Transverse colon (tissue), 4 donors: ENCODE results near the gene MVP. TPM values are rescaled to one million over a fixed set of nuclear protein-coding genes. Genes with fewer than 3 reads are reported as not detected.
"Not testable (repeated sequence)": the region's sequence is repeated elsewhere in the genome, so short reads cannot be mapped to it uniquely, and the experiment has no call there.

ENCODE experiments used
- DNase-seq: peaks from one replicate; pipeline ENCODE4 v3.0.0-alpha.2; 2019
- H3K27ac ChIP-seq, 4 donors: fragments of 200-600 bp; sonication (generic); 2 replicates each; pipeline ENCODE4 v1.5.1; 2016 to 2018; ENCODE audit warnings: inconsistent platforms in 4 of 4
- H3K27me3 ChIP-seq: fragments of 200-600 bp; sonication (generic); 2 replicates; pipeline ENCODE4 v1.5.1; 2017; ENCODE audit warnings: inconsistent platforms
- H3K36me3 ChIP-seq, 4 donors: fragments of 200-600 bp; sonication (generic); 2 replicates each; pipeline ENCODE4 v1.5.1; 2017 to 2019; ENCODE audit warnings: inconsistent platforms in 4 of 4
- H3K4me1 ChIP-seq, 4 donors: fragments of 200-600 bp; sonication (generic); 2 replicates each; pipeline ENCODE4 v1.5.1; 2017 to 2020; ENCODE audit warnings: inconsistent platforms in 4 of 4
- H3K4me3 ChIP-seq, 4 donors: fragments of 200-600 bp; sonication (generic); 1 replicate in 1 of 4; 2 replicates in 3 of 4; pipeline versions ENCODE4 v1.5.1 to v1.6.1; 2017 to 2019; ENCODE audit warnings: inconsistent platforms in 4 of 4
- H3K9me3 ChIP-seq, 2 donors: fragments of 200-600 bp; sonication (generic); 2 replicates each; pipeline ENCODE4 v1.5.1; 2017 to 2019; ENCODE audit warnings: inconsistent platforms in 2 of 2
- EP300 ChIP-seq: sonication (generic); formaldehyde crosslinking; IDR thresholded peaks from one replicate; pipeline ENCODE4 v1.6.1; 2017; ENCODE audit warnings: antibody characterized with exemption, low read depth
- POLR2A ChIP-seq: fragments of 450-650 bp; IDR thresholded peaks from one replicate; pipeline ENCODE4 v1.6.1; 2016; ENCODE audit warnings: antibody characterized with exemption, mild to moderate bottlenecking, moderate library complexity
- POLR2AphosphoS5 ChIP-seq, 3 donors: sonication (generic); formaldehyde crosslinking; IDR thresholded peaks; one replicate each; pipeline ENCODE4 v1.6.1; 2016; ENCODE audit warnings: antibody characterized with exemption in 3 of 3
- WGBS, 2 donors: methylation state at CpG; one replicate each; pipeline ENCODE4 v1.1.5; 2018; ENCODE audit warnings: low coverage in 1 of 2; 5-methylcytosine and 5-hydroxymethylcytosine counted together
- in situ Hi-C, 4 donors: fragments of 200-750 bp; cut with MboI; loops; one replicate each; pipeline versions ENCODE4 v1.15.0 to v1.15.1; 2017; ENCODE audit warnings: low sequenced_read_pairs in 3 of 4, low pct_ligation_motif_present in 1 of 4, low pct_unique_long_range_greater_than_20kb in 1 of 4
- intact Hi-C: fragments of 100-400 bp; cut with DNase I; formaldehyde crosslinking; loops from one replicate; pipeline ENCODE4 v1.15.1; 2023; ENCODE audit warnings: low total_unique reads
- total RNA-seq, 4 donors: library from RNA; depleted of rRNA; stranded (reverse); fragments of >200 nt; gene quantifications; one replicate each; pipeline ENCODE4 v1.1.0, GENCODE V29; 2016
- TF ChIP-seq, protein P1 (sequence below), 5 experiments: fragments of 200-600 bp in 3 of 5; fragments of 450-650 bp in 2 of 5; sonication (generic) in 3 of 5; IDR thresholded peaks; 1 replicate in 2 of 5; 2 replicates in 3 of 5; pipeline ENCODE4 v1.5.1; 2016 to 2017; ENCODE audit warnings: antibody characterized with exemption in 5 of 5, inconsistent platforms in 3 of 5, mild to moderate bottlenecking in 2 of 5, moderate library complexity in 1 of 5

Gene MVP
- total RNA-seq, result 100 to 1,000 TPM; 483 to 654 (median 553) TPM

DNA sequence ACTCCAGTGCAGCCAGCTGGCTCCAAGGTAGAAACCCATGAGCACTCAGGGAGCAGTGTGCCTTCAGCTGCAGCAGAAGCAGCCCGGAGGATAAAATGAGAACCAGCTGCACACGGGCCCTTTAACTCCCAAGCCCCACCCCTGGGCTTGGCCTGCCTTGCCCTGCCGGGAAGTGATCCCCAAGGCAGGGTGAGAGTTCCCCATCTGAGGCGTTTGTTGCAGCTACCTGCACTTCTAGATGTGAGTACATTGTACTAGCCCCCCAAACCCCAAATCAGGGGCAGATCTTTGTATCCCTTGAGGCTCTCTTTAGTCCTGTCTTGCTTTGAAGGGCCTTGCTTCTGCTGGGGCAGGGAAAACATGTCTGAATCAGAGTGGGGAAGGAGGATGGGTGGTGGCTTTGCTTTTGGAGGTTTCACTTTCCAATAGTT is at the start of gene MVP:
MVP (plus strand) TSS at position 192 of the 431 bp plus-strand sequence. CDS start 10,088 bp downstream, outside the sequence.
- Histone ChIP-seq H3K4me1 (peaks cover 47 to 85% (median 78%) of the 10 kb centered on the region in 4 donors), H3K27me3 (no peaks in the 10 kb centered on the region), H3K9me3 (no peaks in the 10 kb centered on the region), H3K36me3 (peaks cover 0 to 13% (median 0%) of the 10 kb centered on the region in 4 donors), H3K27ac (peak within 1 kb of the TSS; percentile 93 to 97 (median 96)), H3K4me3 (peak within 1 kb of the TSS; percentile 46 to 85 (median 72))
- TF ChIP-seq, protein P1, sequence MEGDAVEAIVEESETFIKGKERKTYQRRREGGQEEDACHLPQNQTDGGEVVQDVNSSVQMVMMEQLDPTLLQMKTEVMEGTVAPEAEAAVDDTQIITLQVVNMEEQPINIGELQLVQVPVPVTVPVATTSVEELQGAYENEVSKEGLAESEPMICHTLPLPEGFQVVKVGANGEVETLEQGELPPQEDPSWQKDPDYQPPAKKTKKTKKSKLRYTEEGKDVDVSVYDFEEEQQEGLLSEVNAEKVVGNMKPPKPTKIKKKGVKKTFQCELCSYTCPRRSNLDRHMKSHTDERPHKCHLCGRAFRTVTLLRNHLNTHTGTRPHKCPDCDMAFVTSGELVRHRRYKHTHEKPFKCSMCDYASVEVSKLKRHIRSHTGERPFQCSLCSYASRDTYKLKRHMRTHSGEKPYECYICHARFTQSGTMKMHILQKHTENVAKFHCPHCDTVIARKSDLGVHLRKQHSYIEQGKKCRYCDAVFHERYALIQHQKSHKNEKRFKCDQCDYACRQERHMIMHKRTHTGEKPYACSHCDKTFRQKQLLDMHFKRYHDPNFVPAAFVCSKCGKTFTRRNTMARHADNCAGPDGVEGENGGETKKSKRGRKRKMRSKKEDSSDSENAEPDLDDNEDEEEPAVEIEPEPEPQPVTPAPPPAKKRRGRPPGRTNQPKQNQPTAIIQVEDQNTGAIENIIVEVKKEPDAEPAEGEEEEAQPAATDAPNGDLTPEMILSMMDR (IDR thresholded peaks at IDR 0.05), result no peak
- TF ChIP-seq POLR2AphosphoS5 (IDR thresholded peaks at IDR 0.05) (peak; percentile 92 to 96 (median 94)), POLR2A (peak; percentile 86), EP300 (peak; percentile 52)
- intact Hi-C loops, result no loop called here
- WGBS, 2 donors, result 0% methylated on average over 4 of the region's 4 CpGs; no CpG with 5 or more reads in 1 of the 2 donors
- in situ Hi-C loops, result no loop called here
- peak; percentile 87 for DNase-seq

DNA sequence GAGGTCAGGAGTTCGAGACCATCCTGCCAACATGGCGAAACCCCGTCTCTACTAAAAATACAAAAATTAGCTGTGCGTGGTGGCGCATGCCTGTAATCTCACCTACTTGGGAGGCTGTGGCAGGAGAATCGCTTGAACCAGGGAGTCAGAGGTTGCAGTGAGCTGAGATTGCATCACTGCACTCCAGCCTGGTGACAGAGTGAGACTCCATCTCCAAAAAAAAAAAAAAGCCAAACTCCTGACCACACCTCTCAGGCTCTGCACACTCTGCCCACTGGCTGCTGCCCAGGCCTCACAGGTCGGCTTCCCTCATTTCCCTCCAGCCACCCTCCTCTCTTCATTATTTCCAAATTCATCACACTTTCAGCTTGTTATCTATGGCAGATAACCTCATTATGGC is 47.9 kb upstream of the MVP start:
- H3K9me3 ChIP-seq, result not testable (repeated sequence)

DNA sequence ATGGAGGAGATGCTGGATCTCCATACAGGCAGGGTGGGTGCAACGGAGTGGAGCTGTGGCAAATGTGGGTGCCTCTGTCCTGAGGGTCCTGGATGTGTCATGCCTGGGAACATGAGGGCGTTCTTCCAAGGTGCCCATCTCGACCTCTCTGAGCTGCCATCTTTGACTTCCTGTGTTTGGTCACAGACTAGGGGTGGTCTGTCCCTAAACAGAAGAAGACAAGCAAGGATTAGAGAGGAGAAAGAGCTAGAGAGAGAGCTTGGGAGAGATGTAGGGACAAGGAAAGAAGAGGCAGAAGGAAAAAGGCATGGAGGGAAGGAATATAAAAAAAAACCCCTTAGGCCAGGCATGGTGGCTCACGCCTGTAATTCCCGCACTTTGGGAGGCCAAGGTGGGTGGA is 45.5 kb upstream of the MVP start:
- H3K9me3 ChIP-seq, result no peaks in the 10 kb centered on the region
- H3K4me1 ChIP-seq, result peaks cover 0 to 7% (median 3%) of the 10 kb centered on the region in 4 donors
- DNase-seq, result no peak
- H3K36me3 ChIP-seq, result no peaks in the 10 kb centered on the region
- intact Hi-C loops, result no loop called here
- WGBS, 2 donors, result 93 to 96% methylated on average over 5 of the region's 5 CpGs
- in situ Hi-C loops, result no loop called here
- no peaks in the 10 kb centered on the region for H3K27me3 ChIP-seq
- H3K4me3 ChIP-seq, result no peak overlapping the region
- no peak overlapping the region for H3K27ac ChIP-seq
- TF ChIP-seq POLR2A (no peak), EP300 (no peak), POLR2AphosphoS5 (IDR thresholded peaks at IDR 0.05) (no peak)
- TF ChIP-seq, protein P1 (IDR thresholded peaks at IDR 0.05), result no peak

More for the DNA sequence above, 47.9 kb upstream of the MVP start:
- H3K27me3 ChIP-seq, in situ Hi-C loops, H3K4me3 ChIP-seq, DNase-seq, intact Hi-C loops, H3K4me1 ChIP-seq, H3K36me3 ChIP-seq, H3K27ac ChIP-seq: not testable (repeated sequence)
- 93% methylated on average over 7 of the region's 7 CpGs; no CpG with 5 or more reads in 1 of the 2 donors for whole genome bisulfite sequencing, 2 donors

DNA sequence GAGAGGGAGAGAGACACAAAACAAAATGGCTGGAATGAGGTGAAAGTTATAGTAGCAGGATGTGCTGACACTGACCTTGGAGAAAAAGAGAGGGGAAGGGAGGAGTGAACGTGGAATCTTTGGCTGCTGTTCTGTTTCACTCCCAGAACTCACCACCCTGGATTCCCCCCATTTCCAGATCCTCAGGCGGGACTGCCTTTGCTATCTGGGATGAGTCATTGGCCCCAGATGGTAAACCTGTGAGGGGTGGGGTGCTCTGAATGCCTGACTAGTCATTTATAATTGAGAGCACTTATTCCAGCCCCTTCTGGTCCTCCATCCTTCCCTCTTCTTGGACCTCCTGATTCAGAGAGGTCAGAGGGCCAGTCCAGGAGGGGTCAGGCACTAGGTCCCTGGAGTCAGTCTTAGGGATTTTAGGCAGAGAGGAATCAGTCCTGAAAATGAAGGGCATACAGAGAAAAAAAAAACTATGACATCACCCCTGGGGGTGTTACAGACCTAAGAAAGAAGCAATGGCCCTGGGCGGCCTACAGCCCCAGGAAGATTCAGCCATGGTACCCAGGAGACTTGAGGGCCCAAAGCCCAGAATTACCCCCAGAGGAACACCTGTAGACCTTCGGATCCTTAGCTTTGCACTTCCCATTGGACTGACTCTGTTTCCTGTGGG is 44.4 kb upstream of the MVP start:
- no peak overlapping the region for H3K4me3 ChIP-seq
- in situ Hi-C loops, result no loop called here
- no peaks in the 10 kb centered on the region for H3K27me3 ChIP-seq
- intact Hi-C loops, result no loop called here
- H3K36me3 ChIP-seq, result no peaks in the 10 kb centered on the region
- H3K9me3 ChIP-seq, result no peaks in the 10 kb centered on the region
- WGBS, 2 donors, result 75% methylated on average over 4 of the region's 4 CpGs; no CpG with 5 or more reads in 1 of the 2 donors
- H3K4me1 ChIP-seq, result peaks cover 0 to 1% (median 0%) of the 10 kb centered on the region in 4 donors
- TF ChIP-seq POLR2A (no peak), POLR2AphosphoS5 (IDR thresholded peaks at IDR 0.05) (no peak)
- peak overlapping the region in 1 of 4 donors; percentile 18 for H3K27ac ChIP-seq
- DNase-seq, result no peak

DNA sequence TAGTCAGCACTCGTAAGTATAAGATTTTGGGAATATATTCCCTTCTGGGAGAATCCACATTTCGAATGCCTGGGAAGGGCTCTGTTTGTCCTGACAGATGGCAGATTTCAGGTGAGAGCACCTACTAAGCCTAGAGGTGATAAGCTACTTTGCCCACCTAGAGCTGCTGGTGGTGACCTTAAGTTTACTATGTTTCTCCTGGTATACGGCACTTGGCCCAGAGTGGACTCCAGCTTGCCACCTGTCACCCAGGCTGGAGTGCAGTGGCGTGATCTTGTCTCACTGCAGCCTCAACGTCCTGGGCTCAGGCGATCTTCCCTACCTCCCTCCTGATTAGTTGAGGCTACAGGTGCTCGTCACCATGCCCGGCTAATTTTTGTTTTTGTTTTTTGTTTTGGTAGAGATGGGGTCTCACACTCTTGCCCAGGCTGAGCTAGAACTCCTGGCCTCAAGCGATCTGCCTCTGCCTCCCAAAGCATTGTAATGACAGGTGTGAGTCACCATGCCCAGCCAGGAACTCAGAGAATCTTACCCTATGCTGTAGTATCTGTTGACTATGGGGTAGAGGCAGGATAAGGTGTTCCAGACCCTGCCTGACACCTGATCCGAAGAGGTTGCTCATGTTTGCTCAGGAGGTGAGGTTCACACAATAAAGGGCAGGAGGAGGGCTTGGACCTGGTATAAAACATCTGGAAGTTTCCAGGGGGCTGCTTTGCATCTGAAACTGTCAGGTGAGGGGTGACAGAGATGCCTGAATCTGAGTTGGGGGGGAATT is 42.5 kb upstream of the MVP start, which contains the start of gene ZG16:
ZG16 (plus strand) TSS at position 681 of the 775 bp plus-strand sequence. CDS start 1,011 bp downstream, outside the sequence.
- intact Hi-C loops, result no loop called here
- in situ Hi-C loops, result no loop called here
- no peak for DNase-seq
- no peaks in the 10 kb centered on the region for H3K36me3 ChIP-seq
- H3K4me1 ChIP-seq, result no peaks in the 10 kb centered on the region
- H3K9me3 ChIP-seq, result no peaks in the 10 kb centered on the region
- 68 to 81% methylated on average over 2 to 10 of the region's 10 CpGs for WGBS, 2 donors
- TF ChIP-seq EP300, result no peak
- peak in 1 of 3 donors; percentile 11 for TF ChIP-seq POLR2AphosphoS5 (IDR thresholded peaks at IDR 0.05)
- peak; percentile 50 for TF ChIP-seq POLR2A
- TF ChIP-seq, protein P1 (IDR thresholded peaks at IDR 0.05), result no peak
- no peaks in the 10 kb centered on the region for H3K27me3 ChIP-seq
- H3K27ac ChIP-seq, result peak within 1 kb of the TSS in 3 of 4 donors; percentile 8 to 45 (median 21)
- H3K4me3 ChIP-seq, result peak within 1 kb of the TSS in 2 of 4 donors; percentile 15 to 26
